HCT116 (cell line): Measurements from ENCODE around the gene KRT82. TPM values are rescaled to one million over a fixed set of nuclear protein-coding genes. Genes with fewer than 3 reads are reported as not detected.
A peak's percentile ranks its signal among the peaks of the same experiment; 100 is the strongest.

ENCODE experiments used
- ATAC-seq: fragments of 200-7000 bp; cut with Tn5 transposase; 2 replicates; pipeline ENCODE4 v1.9.1; 2020; ENCODE audit warnings: mild to moderate bottlenecking, moderate library complexity
- BruUV-seq: library from RNA; stranded (reverse); fragments of 400-500 nt; replicated peaks from 2 replicates; lab custom pipeline; 2021; lab: Mats Ljungman, UMichigan
- CTCF ChIA-PET: fragments of 300-600 bp; sonication (Branson Sonifier 250); formaldehyde crosslinking; loops from one replicate; lab custom pipeline; 2021; ENCODE audit warnings: antibody characterized with exemption; lab: Charles Lee
- POLR2A ChIA-PET: fragments of 300-600, 350-600 bp; sonication (Branson Sonifier 250); formaldehyde crosslinking; loops from one replicate; lab custom pipeline; 2021; ENCODE audit warnings: antibody characterized with exemption; lab: Charles Lee
- RAD21 ChIA-PET, 2 experiments: fragments of 300-600 bp; sonication (Branson Sonifier 250); formaldehyde crosslinking; loops; one replicate each; lab custom pipeline; 2023; ENCODE audit warnings: low total read pairs in 2 of 2; ENCODE audit not compliant: uncharacterized antibody in 2 of 2, unreplicated experiment in 2 of 2, low non-redundant PET in 1 of 2; lab: Charles Lee
- DNase-seq: peaks from one replicate; pipeline ENCODE4 v3.0.0-alpha.2; 2010; ENCODE audit warnings: low read depth, low spot score
- H2AFZ ChIP-seq: fragments of 200-600 bp; shearing (Covaris generic), sonication (generic); 2 replicates; pipeline ENCODE4 v1.6.1; 2017; ENCODE audit warnings: low read depth, mixed run types, mixed read lengths, antibody characterized with exemption, low read length; ENCODE audit not compliant: poor library complexity, severe bottlenecking
- H3K27ac ChIP-seq: 2 replicates; pipeline ENCODE4 v1.5.1; 2012; ENCODE audit warnings: low read depth, low read length
- H3K27me3 ChIP-seq: fragments of 200-600 bp; sonication (generic); 2 replicates; pipeline ENCODE4 v1.6.1; 2016; ENCODE audit warnings: mixed run types, low read length, mixed read lengths; ENCODE audit not compliant: insufficient read depth
- H3K36me3 ChIP-seq, 2 experiments: fragments of 200-500 bp in 1 of 2; fragments of 200-600 bp in 1 of 2; sonication (Bioruptor generic) in 1 of 2; sonication (generic) in 1 of 2; 2 replicates each; pipeline versions ENCODE4 v1.5.1 to v1.6.1; 2014 to 2016; ENCODE audit warnings: low read length in 2 of 2, inconsistent platforms in 1 of 2, mixed read lengths in 1 of 2, mixed run types in 1 of 2; ENCODE audit not compliant: insufficient read depth in 2 of 2, control insufficient read depth in 1 of 2
- H3K4me1 ChIP-seq, 2 experiments: fragments of 200-600 bp in 1 of 2; sonication (generic) in 1 of 2; 2 replicates each; pipeline versions ENCODE4 v1.5.1 to v1.6.1; 2012 to 2017; ENCODE audit warnings: low read length in 2 of 2, inconsistent platforms in 1 of 2, mild to moderate bottlenecking in 1 of 2, mixed read lengths in 1 of 2, mixed run types in 1 of 2, moderate library complexity in 1 of 2; ENCODE audit not compliant: insufficient read depth in 2 of 2, control insufficient read depth in 1 of 2
- H3K4me2 ChIP-seq: fragments of 200-600 bp; sonication (generic); 2 replicates; pipeline ENCODE4 v1.6.1; 2017; ENCODE audit warnings: mixed run types, low read length, mixed read lengths
- H3K4me3 ChIP-seq, 2 experiments: fragments of 200-600 bp in 1 of 2; sonication (generic) in 1 of 2; replicated peaks in 1 of 2; 2 replicates each; pipeline ENCODE4 v1.5.1; 2011 to 2016; ENCODE audit warnings: low read length in 2 of 2, control low read depth in 1 of 2, low read depth in 1 of 2, mild to moderate bottlenecking in 1 of 2, mixed read lengths in 1 of 2, mixed run types in 1 of 2
- H3K79me2 ChIP-seq: fragments of 200-600 bp; sonication (generic); 2 replicates; pipeline ENCODE4 v1.6.1; 2017; ENCODE audit warnings: mild to moderate bottlenecking, mixed run types, low read length, moderate library complexity, mixed read lengths; ENCODE audit not compliant: insufficient read depth
- H3K9ac ChIP-seq: fragments of 200-600 bp; sonication (generic); 2 replicates; pipeline ENCODE4 v1.6.1; 2016; ENCODE audit warnings: low read length, mixed read lengths
- H3K9me2 ChIP-seq: fragments of 200-600 bp; sonication (generic), shearing (Covaris generic); 2 replicates; pipeline ENCODE4 v1.6.1; 2017; ENCODE audit warnings: mixed run types, mild to moderate bottlenecking, moderate library complexity; ENCODE audit not compliant: insufficient read depth
- H3K9me3 ChIP-seq, 2 experiments: fragments of 200-500 bp in 1 of 2; fragments of 200-600 bp in 1 of 2; sonication (Bioruptor generic) in 1 of 2; sonication (generic) in 1 of 2; 2 replicates each; pipeline ENCODE4 v1.6.1; 2014 to 2017; ENCODE audit warnings: low read length in 2 of 2, mixed read lengths in 2 of 2, inconsistent platforms in 1 of 2, low read depth in 1 of 2, mild to moderate bottlenecking in 1 of 2, mixed run types in 1 of 2, moderate library complexity in 1 of 2; ENCODE audit not compliant: control insufficient read depth in 1 of 2, insufficient read depth in 1 of 2
- H4K20me1 ChIP-seq: fragments of 200-600 bp; sonication (generic), shearing (Covaris generic); 2 replicates; pipeline ENCODE4 v1.6.1; 2017; ENCODE audit warnings: mixed run types, mild to moderate bottlenecking, moderate library complexity; ENCODE audit not compliant: insufficient read depth
- ATF3 ChIP-seq: IDR thresholded peaks from 2 replicates; pipeline ENCODE4 v1.6.1; 2012
- CTCF ChIP-seq, 3 experiments: fragments of 200-600 bp in 1 of 3; sonication (generic) in 1 of 3; IDR thresholded peaks in 2 of 3; conservative IDR thresholded peaks in 1 of 3; 2 replicates each; pipeline ENCODE4 v1.5.1; 2012 to 2017; ENCODE audit warnings: low read depth in 2 of 3, low read length in 2 of 3, antibody characterized with exemption in 1 of 3, borderline replicate concordance in 1 of 3, control low read depth in 1 of 3, mild to moderate bottlenecking in 1 of 3, mixed read lengths in 1 of 3, mixed run types in 1 of 3, moderate library complexity in 1 of 3; ENCODE audit not compliant: insufficient read depth in 1 of 3
- EGR1 ChIP-seq: IDR thresholded peaks from 2 replicates; pipeline ENCODE4 v1.6.1; 2012; ENCODE audit warnings: low read depth
- ELF1 ChIP-seq: IDR thresholded peaks from 2 replicates; pipeline ENCODE4 v1.6.1; 2012; ENCODE audit warnings: low read depth, borderline replicate concordance
- EZH2phosphoT487 ChIP-seq: fragments of 200-600 bp; IDR thresholded peaks from 2 replicates; pipeline ENCODE4 v1.6.1; 2018; ENCODE audit warnings: antibody characterized with exemption, borderline replicate concordance
- POLR2A ChIP-seq: IDR thresholded peaks from 2 replicates; pipeline ENCODE4 v1.7.0; 2011; ENCODE audit warnings: borderline replicate concordance; ENCODE audit not compliant: insufficient read depth, insufficient read length; ENCODE audit errors: extremely low read depth
- RAD21 ChIP-seq: IDR thresholded peaks from 2 replicates; pipeline ENCODE4 v1.6.1; 2012; ENCODE audit warnings: low read depth, mild to moderate bottlenecking
- SIN3A ChIP-seq: IDR thresholded peaks from 2 replicates; pipeline ENCODE4 v1.6.1; 2012; ENCODE audit warnings: low read depth
- TCF7L2 ChIP-seq: IDR thresholded peaks from 2 replicates; pipeline ENCODE4 v1.7.0; 2011; ENCODE audit warnings: borderline replicate concordance, inconsistent platforms; ENCODE audit not compliant: insufficient read depth, insufficient read length; ENCODE audit errors: extremely low read depth
- ZFX ChIP-seq: fragments of 450-650 bp; IDR thresholded peaks from 2 replicates; pipeline ENCODE4 v1.6.1; 2017
- intact Hi-C: fragments of 100-400 bp; cut with micrococcal nuclease; formaldehyde crosslinking; loops from 2 replicates; pipeline ENCODE4 v1.10.0; 2022
- total RNA-seq: library from RNA; stranded (reverse); gene quantifications from one replicate; pipeline ENCODE4 v1.2.1, GENCODE V29; 2021; ENCODE audit not compliant: unreplicated experiment

The KRT82 gene
- total RNA-seq, 1 experiment from 2014 or later = not detected

GRCh38 chr12:52407918-52408317, 1.8 kb upstream of the KRT82 start:
- Histone ChIP-seq H3K9ac (no peak overlapping the region), H3K4me2 (no peak overlapping the region), H3K4me1 (no peaks in the 10 kb centered on the region), H3K27me3 (no peaks in the 10 kb centered on the region), H3K27ac (no peak overlapping the region), H3K79me2 (no peaks in the 10 kb centered on the region), H3K9me3 (no peaks in the 10 kb centered on the region), H4K20me1 (no peaks in the 10 kb centered on the region), H2AFZ (no peak overlapping the region), H3K9me2 (no peaks in the 10 kb centered on the region), H3K36me3 (no peaks in the 10 kb centered on the region), H3K4me3 (no peak overlapping the region)
- CTCF ChIA-PET = interaction anchor here (0.9 to 1.5 kb wide), 3 partner anchors 13 to 463 kb away, joined by 3 to 7 read pairs (median 5); no protein-coding TSS in a partner anchor
- no peak for DNase-seq
- RAD21 ChIA-PET = interaction anchor here in 1 of 2 experiments (0.5 kb wide), 1 partner anchor 10 kb away, joined by 3 read pairs; no protein-coding TSS in a partner anchor
- intact Hi-C loops = no loop called here
- peak; percentile 41 for TF ChIP-seq RAD21
- TF ChIP-seq ZFX = no peak
- TF ChIP-seq SIN3A = no peak
- peak; percentile 20 to 61 (median 37); a peak in 5 of 6 replicates for TF ChIP-seq CTCF (IDR thresholded peaks at IDR 0.05 in 2 of 3, conservative IDR thresholded peaks at IDR 0.05 in 1 of 3; ENCODE audit: borderline replicate concordance in 1 of 3, insufficient read depth in 1 of 3, low read depth in 2 of 3, low read length in 2 of 3)
- no peak for TF ChIP-seq ELF1
- no peak for TF ChIP-seq POLR2A
- no peak for TF ChIP-seq ATF3
- TF ChIP-seq EZH2phosphoT487 = no peak
- 0 out of 2 replicates have a peak, but pooled peaks have one; percentile 42 for ATAC-seq
- no TSS peak for BruUV-seq
- POLR2A ChIA-PET = no interaction called here

DNA sequence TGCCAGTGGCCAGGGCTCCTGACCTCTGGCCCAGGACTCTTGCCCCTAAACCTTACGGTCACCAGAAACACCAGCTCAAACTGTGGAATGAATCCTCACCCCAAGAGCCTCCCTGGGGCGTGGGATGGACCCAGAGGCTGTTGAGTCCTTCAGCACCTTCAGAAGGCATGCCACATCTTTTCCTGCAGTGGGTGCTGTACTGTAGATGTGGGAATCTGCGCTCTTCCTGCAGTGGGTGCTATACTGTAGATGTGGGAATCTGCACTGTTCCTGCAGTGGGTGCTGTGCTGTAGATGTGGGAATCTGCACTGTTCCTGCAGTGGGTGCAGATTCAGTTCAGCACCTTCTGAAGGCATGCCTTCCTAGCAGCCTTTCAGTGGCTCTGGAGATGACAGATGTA, 1.2 kb downstream of the KRT82 start:
- CTCF ChIA-PET = interaction anchor here (1.9 kb wide), 1 partner anchor 9 kb away, joined by 5 read pairs; no protein-coding TSS in a partner anchor
- intact Hi-C loops = no loop called here

More for the DNA sequence above, 1.2 kb downstream of the KRT82 start:
- Histone ChIP-seq H3K79me2 (no peaks in the 10 kb centered on the region), H2AFZ (no peak overlapping the region), H3K27ac (no peak overlapping the region), H3K9me2 (no peaks in the 10 kb centered on the region), H3K4me3 (no peak overlapping the region), H4K20me1 (no peaks in the 10 kb centered on the region), H3K9me3 (no peaks in the 10 kb centered on the region), H3K4me2 (no peak overlapping the region), H3K27me3 (no peaks in the 10 kb centered on the region), H3K9ac (no peak overlapping the region), H3K36me3 (no peaks in the 10 kb centered on the region), H3K4me1 (no peaks in the 10 kb centered on the region)
- no peak for DNase-seq
- ChIA-PET POLR2A (no interaction called here), RAD21 (no interaction called here)
- no peak for TF ChIP-seq ZFX
- no peak for TF ChIP-seq EGR1
- TF ChIP-seq RAD21 = peak; percentile 30; the same call in 1 of the 2 replicates
- no peak for TF ChIP-seq ELF1
- no peak for TF ChIP-seq TCF7L2
- peak; percentile 26 to 70 (median 43); a peak in 3 of 6 replicates for TF ChIP-seq CTCF (IDR thresholded peaks at IDR 0.05 in 2 of 3, conservative IDR thresholded peaks at IDR 0.05 in 1 of 3; ENCODE audit: borderline replicate concordance in 1 of 3, insufficient read depth in 1 of 3, low read depth in 2 of 3, low read length in 2 of 3)
- ATAC-seq = peak; percentile 76
- no TSS peak for BruUV-seq
